ENCODE data around the gene WFIKKN2.
"Not testable (repeated sequence)": the region's sequence is repeated elsewhere in the genome, so short reads cannot be mapped to it uniquely, and the experiment has no call there.

DNA sequence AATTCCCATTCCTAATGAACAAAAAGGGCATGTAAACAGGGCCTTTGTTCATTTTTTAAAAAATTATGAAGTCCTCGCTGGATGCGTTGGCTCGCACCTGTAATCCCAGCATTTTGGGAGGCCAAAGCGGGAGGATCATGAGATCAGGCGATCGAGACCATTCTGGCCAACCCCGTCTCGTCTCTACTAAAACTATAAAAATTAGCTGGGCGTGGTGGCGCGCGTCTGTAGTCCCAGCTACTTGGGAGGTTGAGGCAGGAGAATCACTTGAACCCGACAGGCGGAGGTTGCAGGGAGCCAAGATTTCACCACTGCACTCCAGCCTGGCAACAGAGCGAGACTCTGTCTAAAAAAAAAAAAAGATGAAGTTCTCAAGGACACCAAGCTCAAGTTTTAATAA, 24.3 kb downstream of the WFIKKN2 start:
- TF ChIP-seq, protein P1, sequence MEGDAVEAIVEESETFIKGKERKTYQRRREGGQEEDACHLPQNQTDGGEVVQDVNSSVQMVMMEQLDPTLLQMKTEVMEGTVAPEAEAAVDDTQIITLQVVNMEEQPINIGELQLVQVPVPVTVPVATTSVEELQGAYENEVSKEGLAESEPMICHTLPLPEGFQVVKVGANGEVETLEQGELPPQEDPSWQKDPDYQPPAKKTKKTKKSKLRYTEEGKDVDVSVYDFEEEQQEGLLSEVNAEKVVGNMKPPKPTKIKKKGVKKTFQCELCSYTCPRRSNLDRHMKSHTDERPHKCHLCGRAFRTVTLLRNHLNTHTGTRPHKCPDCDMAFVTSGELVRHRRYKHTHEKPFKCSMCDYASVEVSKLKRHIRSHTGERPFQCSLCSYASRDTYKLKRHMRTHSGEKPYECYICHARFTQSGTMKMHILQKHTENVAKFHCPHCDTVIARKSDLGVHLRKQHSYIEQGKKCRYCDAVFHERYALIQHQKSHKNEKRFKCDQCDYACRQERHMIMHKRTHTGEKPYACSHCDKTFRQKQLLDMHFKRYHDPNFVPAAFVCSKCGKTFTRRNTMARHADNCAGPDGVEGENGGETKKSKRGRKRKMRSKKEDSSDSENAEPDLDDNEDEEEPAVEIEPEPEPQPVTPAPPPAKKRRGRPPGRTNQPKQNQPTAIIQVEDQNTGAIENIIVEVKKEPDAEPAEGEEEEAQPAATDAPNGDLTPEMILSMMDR (IDR thresholded peaks at IDR 0.05): not testable (repeated sequence)
- TF ChIP-seq POLR2A (IDR thresholded peaks at IDR 0.05): not testable (repeated sequence)

All from uterus (tissue), 2 donors.